HepG2 (cell line): ENCODE data around the gene MAGEA9B. TPM values are rescaled to one million over a fixed set of nuclear protein-coding genes. Genes with fewer than 3 reads are reported as not detected.
"Not testable (repeated sequence)": the region's sequence is repeated elsewhere in the genome, so short reads cannot be mapped to it uniquely, and the experiment has no call there.

ENCODE experiments used
- ATAC-seq: fragments of 200-7000 bp; cut with Tn5 transposase; 3 replicates; pipeline ENCODE4 v1.9.1; 2020; ENCODE audit warnings: mild to moderate bottlenecking, moderate library complexity
- BruUV-seq: library from RNA; stranded (reverse); fragments of 400-500 nt; replicated peaks from 2 replicates; lab custom pipeline; 2021; lab: Mats Ljungman, UMichigan
- CTCF ChIA-PET: fragments of 300-600 bp; formaldehyde crosslinking; extraction: SDS; loops from one replicate; lab custom pipeline; 2021; ENCODE audit warnings: low total read pairs, inconsistent platforms, low intra/inter-chr PET ratio; lab: Yijun Ruan, JAX
- POLR2A ChIA-PET: fragments of 350-600 bp; sonication (Branson Sonifier 250); formaldehyde crosslinking; loops from one replicate; lab custom pipeline; 2020; ENCODE audit warnings: antibody characterized with exemption, inconsistent platforms; lab: Yijun Ruan, JAX
- DNase-seq: peaks from one replicate; pipeline ENCODE4 v3.0.0-alpha.2; 2015; ENCODE audit warnings: low spot score
- FAIRE-seq: peaks from 3 replicates; lab custom pipeline; 2011; peaks lifted over from hg19 to GRCh38; lab: Jason Lieb, UNC
- H2AFZ ChIP-seq: one replicate; pipeline ENCODE4 v1.6.1; 2011; ENCODE audit warnings: low read length, inconsistent platforms
- H3K27ac ChIP-seq: fragments of 300-600 bp; 3 replicates; pipeline ENCODE4 v1.8.0; 2011; ENCODE audit warnings: mixed run types, mild to moderate bottlenecking, mixed read lengths, low read length, inconsistent platforms; ENCODE audit not compliant: insufficient read depth; ENCODE audit errors: extremely low read length
- H3K27me3 ChIP-seq, 2 experiments: fragments of 200-600 bp in 1 of 2; 2 replicates in 1 of 2; 3 replicates in 1 of 2; pipeline versions ENCODE4 v1.6.0 to v1.8.0; 2011; ENCODE audit warnings: low read length in 2 of 2, mild to moderate bottlenecking in 2 of 2, moderate library complexity in 2 of 2, inconsistent platforms in 1 of 2; ENCODE audit not compliant: insufficient read depth in 2 of 2, control insufficient read depth in 1 of 2
- H3K36me3 ChIP-seq, 2 experiments: fragments of 200-600 bp in 1 of 2; replicated peaks in 1 of 2; 2 replicates in 1 of 2; 3 replicates in 1 of 2; pipeline versions ENCODE4 v1.5.1 to v1.8.0; 2011; ENCODE audit warnings: low read length in 2 of 2, inconsistent platforms in 1 of 2; ENCODE audit not compliant: insufficient read depth in 2 of 2, control insufficient read depth in 1 of 2
- H3K4me1 ChIP-seq: 2 replicates; pipeline ENCODE4 v1.5.1; 2012; ENCODE audit warnings: low read length, inconsistent platforms; ENCODE audit not compliant: insufficient read depth
- H3K4me2 ChIP-seq: 2 replicates; pipeline ENCODE4 v1.6.0; 2011; ENCODE audit warnings: low read depth, low read length, inconsistent platforms
- H3K4me3 ChIP-seq, 3 experiments: fragments of 200-600 bp in 1 of 3; sonication (generic), shearing (Covaris generic) in 1 of 3; replicated peaks in 1 of 3; 2 replicates each; pipeline ENCODE4 v1.5.1; 2011 to 2016; ENCODE audit warnings: low read length in 3 of 3, inconsistent platforms in 2 of 3, low read depth in 2 of 3, mild to moderate bottlenecking in 2 of 3, control low read depth in 1 of 3, mixed read lengths in 1 of 3; ENCODE audit not compliant: insufficient read depth in 1 of 3
- H3K79me2 ChIP-seq: one replicate; pipeline ENCODE4 v1.6.1; 2011; ENCODE audit warnings: low read length, inconsistent platforms; ENCODE audit not compliant: insufficient read depth
- H3K9ac ChIP-seq: 2 replicates; pipeline ENCODE4 v1.6.0; 2011; ENCODE audit warnings: mild to moderate bottlenecking, low read depth, low read length, inconsistent platforms; ENCODE audit not compliant: insufficient read depth
- H3K9me3 ChIP-seq: 2 replicates; pipeline ENCODE4 v1.5.1; 2012; ENCODE audit warnings: mild to moderate bottlenecking, low read length
- H4K20me1 ChIP-seq: 2 replicates; pipeline ENCODE4 v1.6.0; 2011; ENCODE audit warnings: inconsistent platforms, mild to moderate bottlenecking, low read length, moderate library complexity; ENCODE audit not compliant: insufficient read depth
- ATAD3A ChIP-seq: sonication (generic); formaldehyde crosslinking; IDR thresholded peaks from 2 replicates; pipeline ENCODE4 v1.4.0; 2020; ENCODE audit warnings: missing genetic modification reagents
- KDM6A ChIP-seq: IDR thresholded peaks from 2 replicates; pipeline ENCODE4 v1.6.1; 2016; ENCODE audit warnings: low read depth
- TOPORS ChIP-seq: sonication (generic); formaldehyde crosslinking; IDR thresholded peaks from 2 replicates; pipeline ENCODE4 v1.8.0; 2023; ENCODE audit warnings: mild to moderate bottlenecking, missing genetic modification reagents
- ZBTB21 ChIP-seq: sonication (generic); formaldehyde crosslinking; IDR thresholded peaks from 2 replicates; pipeline ENCODE4 v1.4.0; 2020; ENCODE audit warnings: missing genetic modification reagents
- ZNF138 ChIP-seq: sonication (generic); formaldehyde crosslinking; IDR thresholded peaks from 2 replicates; pipeline ENCODE4 v1.5.0; 2020; ENCODE audit warnings: mild to moderate bottlenecking, low read depth, missing genetic modification reagents
- ZNF232 ChIP-seq: sonication (generic); formaldehyde crosslinking; IDR thresholded peaks from 2 replicates; pipeline ENCODE4 v1.4.0; 2020; ENCODE audit warnings: missing genetic modification reagents, borderline replicate concordance
- WGBS: methylation state at CpG from one replicate; pipeline ENCODE4 v1.1.6; 2017; ENCODE audit warnings: low lambda C conversion rate; 5-methylcytosine and 5-hydroxymethylcytosine counted together
- in situ Hi-C: cut with HindIII; loops from 2 replicates; pipeline ENCODE4 v1.10.0; 2017; ENCODE audit warnings: low pct_unique_long_range_greater_than_20kb; ENCODE audit not compliant: extremely low pct_ligation_motif_present
- intact Hi-C: fragments of 100-400 bp; cut with micrococcal nuclease; formaldehyde crosslinking; loops from one replicate; pipeline ENCODE4 v1.10.0; 2022; ENCODE audit not compliant: unreplicated experiment
- polyA plus RNA-seq, 8 experiments: library from polyadenylated mRNA; depleted of rRNA in 3 of 8; stranded (reverse) in 7 of 8; unstranded in 1 of 8; fragments of >200 nt; fragmentation: Illumina TruSeq in 4 of 8; extraction: Trizol in 4 of 8; gene quantifications; 2 replicates each; pipeline versions ENCODE4 v1.2.1 to v1.2.3, GENCODE V29; 2011 to 2016; ENCODE audit warnings: low read depth in 4 of 8, missing spikeins in 1 of 8, mixed read lengths in 1 of 8; ENCODE audit not compliant: insufficient read depth in 1 of 8
- total RNA-seq, 5 experiments: library from RNA; depleted of rRNA; stranded (reverse); fragments of >200 nt; fragmentation: Illumina TruSeq; extraction: Trizol; gene quantifications; 2 replicates each; pipeline ENCODE4 v1.2.3, GENCODE V29; 2016; ENCODE audit warnings: low read depth in 1 of 5
- TF ChIP-seq, protein P1 (sequence below): sonication (generic); formaldehyde crosslinking; IDR thresholded peaks from 2 replicates; pipeline ENCODE4 v1.4.0; 2020; ENCODE audit warnings: mild to moderate bottlenecking, missing genetic modification reagents

The MAGEA9B gene
- total and polyA plus RNA-seq, 2 of the 13 experiments (the other 11 are each of a cell fraction or from before 2014, with no cell fraction given), result 0.07 to 0.11 TPM

DNA sequence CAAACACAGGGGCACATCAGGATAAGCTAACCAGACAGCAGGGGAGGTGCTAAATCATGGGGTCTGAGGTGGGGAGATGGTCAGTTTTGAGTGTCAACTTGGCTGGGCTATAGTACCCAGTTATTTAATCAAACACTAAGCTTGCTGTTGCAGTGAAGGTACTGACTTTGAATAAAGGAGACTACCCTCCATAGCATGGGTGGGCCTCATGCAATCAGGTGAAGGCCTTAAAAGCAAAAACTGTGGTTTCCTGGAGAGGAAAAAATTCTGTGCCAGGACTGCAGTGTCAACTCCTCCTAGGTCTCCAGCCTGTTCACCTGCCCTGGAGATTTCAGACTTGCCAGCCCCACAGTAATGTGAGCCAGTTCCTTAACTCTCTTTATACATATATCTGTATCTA is 20.4 kb upstream of the MAGEA9B start:
- CTCF ChIA-PET, result no interaction called here

DNA sequence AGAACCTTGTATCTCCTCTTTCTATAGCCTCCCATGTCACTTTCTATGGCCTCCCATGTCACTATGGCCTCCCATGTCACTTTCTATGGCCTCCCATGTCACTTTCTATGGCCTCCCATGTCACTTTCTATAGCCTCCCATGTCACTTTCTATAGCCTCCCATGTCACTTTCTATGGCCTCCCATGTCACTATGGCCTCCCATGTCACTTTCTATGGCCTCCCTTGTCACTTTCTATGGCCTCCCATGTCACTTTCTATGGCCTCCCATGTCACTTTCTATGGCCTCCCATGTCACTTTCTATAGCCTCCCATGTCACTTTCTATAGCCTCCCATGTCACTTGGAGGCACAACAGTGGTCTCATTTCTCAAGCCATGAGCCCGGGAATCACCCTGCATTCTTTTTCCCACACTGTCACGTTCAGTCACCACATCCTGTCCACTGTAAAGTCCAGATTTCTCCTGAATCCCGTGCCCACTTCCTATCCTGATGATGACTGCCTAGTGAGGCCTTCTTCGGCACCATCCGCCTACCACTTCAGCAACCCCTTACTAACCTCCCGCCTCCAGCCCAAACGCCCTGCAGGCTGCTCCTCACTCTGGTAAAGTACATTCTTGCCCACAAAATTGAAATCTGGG is 18.1 kb upstream of the MAGEA9B start:
- not testable (repeated sequence) for H3K9me3 ChIP-seq, H3K4me2 ChIP-seq

More for the DNA sequence above, 20.4 kb upstream of the MAGEA9B start:
- no peak for ATAC-seq
- Histone ChIP-seq H3K79me2 (no peaks in the 10 kb centered on the region), H2AFZ (no peak overlapping the region), H3K36me3 (no peaks in the 10 kb centered on the region), H3K4me3 (no peak overlapping the region), H3K27ac (no peak overlapping the region), H3K4me2 (no peak overlapping the region), H3K9ac (no peak overlapping the region), H3K9me3 (no peaks in the 10 kb centered on the region), H4K20me1 (no peaks in the 10 kb centered on the region), H3K27me3 (no peaks in the 10 kb centered on the region), H3K4me1 (no peaks in the 10 kb centered on the region)
- TF ChIP-seq KDM6A (CRISPR knock-in tag) (no peak), ZNF232 (CRISPR knock-in tag) (no peak), ZBTB21 (no peak), ZNF138 (CRISPR knock-in tag) (no peak), ATAD3A (CRISPR knock-in tag) (no peak), TOPORS (CRISPR knock-in tag) (no peak)
- TF ChIP-seq, protein P1, sequence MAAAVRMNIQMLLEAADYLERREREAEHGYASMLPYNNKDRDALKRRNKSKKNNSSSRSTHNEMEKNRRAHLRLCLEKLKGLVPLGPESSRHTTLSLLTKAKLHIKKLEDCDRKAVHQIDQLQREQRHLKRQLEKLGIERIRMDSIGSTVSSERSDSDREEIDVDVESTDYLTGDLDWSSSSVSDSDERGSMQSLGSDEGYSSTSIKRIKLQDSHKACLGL (CRISPR knock-in tag), result no peak
- DNase-seq, result no peak
- BruUV-seq, result no TSS peak
- no peak for FAIRE-seq
- in situ Hi-C loops (no loop called here), intact Hi-C loops (no loop called here)
- POLR2A ChIA-PET, result no interaction called here

DNA sequence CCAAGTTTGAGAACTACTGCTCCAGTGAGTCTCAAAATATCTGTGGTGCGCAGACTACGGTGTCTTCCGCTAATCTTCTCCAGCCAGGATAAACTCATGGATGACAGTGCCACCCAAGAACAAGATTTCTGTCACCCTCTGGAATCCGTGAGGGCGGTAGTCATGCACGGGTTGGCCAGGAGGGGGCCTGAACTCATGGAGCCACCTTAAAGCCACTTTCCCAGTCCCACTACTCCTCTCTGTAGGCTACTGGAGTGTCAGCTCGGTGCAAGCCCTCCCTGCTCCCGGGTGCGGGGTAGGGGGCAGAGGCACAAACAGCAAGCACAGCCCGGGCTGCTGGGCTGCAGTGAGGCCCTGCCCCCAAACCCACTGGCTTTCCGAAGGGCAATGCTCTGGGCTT is 11.3 kb upstream of the MAGEA9B start:
- WGBS, result no CpG with 5 or more reads among the region's 11 CpGs
- H3K27ac ChIP-seq, H3K4me2 ChIP-seq, POLR2A ChIA-PET, intact Hi-C loops, H3K4me3 ChIP-seq, DNase-seq, CTCF ChIA-PET, in situ Hi-C loops, H2AFZ ChIP-seq, FAIRE-seq, H3K4me1 ChIP-seq, H4K20me1 ChIP-seq, BruUV-seq, H3K27me3 ChIP-seq, H3K9me3 ChIP-seq, H3K79me2 ChIP-seq, H3K36me3 ChIP-seq, H3K9ac ChIP-seq: not testable (repeated sequence)
- peak; percentile 84 for ATAC-seq

More for the DNA sequence above, 18.1 kb upstream of the MAGEA9B start:
- H3K79me2 ChIP-seq, H4K20me1 ChIP-seq, H3K9ac ChIP-seq, H3K4me1 ChIP-seq, ATAC-seq, DNase-seq, intact Hi-C loops, in situ Hi-C loops, H3K27me3 ChIP-seq, H3K36me3 ChIP-seq, FAIRE-seq, H2AFZ ChIP-seq, BruUV-seq, H3K4me3 ChIP-seq, H3K27ac ChIP-seq, CTCF ChIA-PET, POLR2A ChIA-PET: not testable (repeated sequence)
- 95% methylated on average over 7 of the region's 7 CpGs for WGBS
